AG09319 (cell line): Measurements from ENCODE around the gene ABL2.
A peak's percentile ranks its signal among the peaks of the same experiment; 100 is the strongest.
"Not testable (repeated sequence)": the region's sequence is repeated elsewhere in the genome, so short reads cannot be mapped to it uniquely, and the experiment has no call there.

ENCODE experiments used
- DNase-seq: peaks from one replicate; pipeline ENCODE4 v3.0.0-alpha.2; 2010; ENCODE audit warnings: low read depth; ENCODE audit errors: extremely low read depth
- CTCF ChIP-seq: IDR thresholded peaks from 2 replicates; pipeline ENCODE4 v1.5.1; 2011; ENCODE audit warnings: low read depth, mild to moderate bottlenecking, inconsistent platforms, low read length, moderate library complexity

The ABL2 gene

GRCh38 chr1:179231923-179232322 lies 2.4 kb upstream of the ABL2 start:
- no peak for DNase-seq

GRCh38 chr1:179230721-179231120 lies 1.2 kb upstream of the ABL2 start:
- no peak for TF ChIP-seq CTCF
- DNase-seq, result no peak

More at GRCh38 chr1:179231923-179232322, 2.4 kb upstream of the ABL2 start:
- TF ChIP-seq CTCF, result no peak

- TF ChIP-seq CTCF, result no peak
- DNase-seq, result no peak
Measured at GRCh38 chr1:179230251-179230650, 774 bp upstream of the ABL2 start.

GRCh38 chr1:179228783-179229213 lies 679 bp downstream of the ABL2 start:
- TF ChIP-seq CTCF, result no peak
- no peak for DNase-seq

- no peak for DNase-seq
- no peak for TF ChIP-seq CTCF
Measured at GRCh38 chr1:179226738-179227137, 2.7 kb downstream of the ABL2 start.

- not testable (repeated sequence) for DNase-seq
Measured at GRCh38 chr1:179224466-179224865, 5.0 kb downstream of the ABL2 start.

GRCh38 chr1:179221121-179221520 lies 8.4 kb downstream of the ABL2 start:
- DNase-seq, result not testable (repeated sequence)

GRCh38 chr1:179217943-179218507 lies 11.5 kb downstream of the ABL2 start:
- DNase-seq, result peak; percentile 32
- no peak for TF ChIP-seq CTCF

- DNase-seq, result not testable (repeated sequence)
Measured at GRCh38 chr1:179213317-179213716, 16.2 kb downstream of the ABL2 start.
